HG03457 (cell line): ENCODE data around the gene RNF169.

Source experiments
- ATAC-seq: cut with Tn5 transposase; IDR thresholded peaks from one replicate; pipeline ENCODE4 v1.9.1; 2021; ENCODE audit warnings: moderate number of reproducible peaks; ENCODE audit not compliant: unreplicated experiment

Gene RNF169

GRCh38 chr11:74766905-74767304 is 18.3 kb downstream of the RNF169 start:
- ATAC-seq = no peak

- ATAC-seq = peak; percentile 48
Measured at GRCh38 chr11:74768172-74768651, 19.6 kb downstream of the RNF169 start.

- ATAC-seq = no peak
Measured at GRCh38 chr11:74769055-74769707, 20.5 kb downstream of the RNF169 start.

GRCh38 chr11:74770456-74770855 is 21.8 kb downstream of the RNF169 start:
- no peak for ATAC-seq

GRCh38 chr11:74771139-74771538 is 22.5 kb downstream of the RNF169 start:
- ATAC-seq = no peak

- no peak for ATAC-seq
Measured at GRCh38 chr11:74773476-74773875, 24.8 kb downstream of the RNF169 start.

GRCh38 chr11:74775762-74776161 is 27.1 kb downstream of the RNF169 start:
- ATAC-seq = no peak

- no peak for ATAC-seq
Measured at GRCh38 chr11:74776546-74776945, 27.9 kb downstream of the RNF169 start.

- ATAC-seq = no peak
Measured at GRCh38 chr11:74777038-74777437, 28.4 kb downstream of the RNF169 start.

- ATAC-seq = no peak
Measured at GRCh38 chr11:74777877-74778276, 29.2 kb downstream of the RNF169 start.

GRCh38 chr11:74778581-74778980 is 29.9 kb downstream of the RNF169 start:
- ATAC-seq = no peak

- ATAC-seq = no peak
Measured at GRCh38 chr11:74780248-74781005, 31.8 kb downstream of the RNF169 start.

- ATAC-seq = no peak
Measured at GRCh38 chr11:74783241-74783871, 34.7 kb downstream of the RNF169 start.

- ATAC-seq = no peak
Measured at GRCh38 chr11:74784234-74784633, 35.6 kb downstream of the RNF169 start.

- no peak for ATAC-seq
Measured at GRCh38 chr11:74784726-74785125, 36.1 kb downstream of the RNF169 start.

GRCh38 chr11:74786574-74786973 is 37.9 kb downstream of the RNF169 start:
- ATAC-seq = no peak

- ATAC-seq = no peak
Measured at GRCh38 chr11:74791333-74792100, 42.9 kb downstream of the RNF169 start.

GRCh38 chr11:74806267-74806666 is 57.6 kb downstream of the RNF169 start:
- no peak for ATAC-seq

GRCh38 chr11:74809801-74810200 is 61.2 kb downstream of the RNF169 start:
- ATAC-seq = no peak

- no peak for ATAC-seq
Measured at GRCh38 chr11:74815966-74816365, 67.3 kb downstream of the RNF169 start.

- ATAC-seq = no peak
Measured at GRCh38 chr11:74816664-74817063, 68.0 kb downstream of the RNF169 start.
